Measurements from ENCODE around the gene DERL2. TPM values are rescaled to one million over a fixed set of nuclear protein-coding genes. Genes with fewer than 3 reads are reported as not detected.

DERL2 gene
- total and polyA plus RNA-seq, 4 donors: 39.3 to 104 (median 62.8) TPM

DNA sequence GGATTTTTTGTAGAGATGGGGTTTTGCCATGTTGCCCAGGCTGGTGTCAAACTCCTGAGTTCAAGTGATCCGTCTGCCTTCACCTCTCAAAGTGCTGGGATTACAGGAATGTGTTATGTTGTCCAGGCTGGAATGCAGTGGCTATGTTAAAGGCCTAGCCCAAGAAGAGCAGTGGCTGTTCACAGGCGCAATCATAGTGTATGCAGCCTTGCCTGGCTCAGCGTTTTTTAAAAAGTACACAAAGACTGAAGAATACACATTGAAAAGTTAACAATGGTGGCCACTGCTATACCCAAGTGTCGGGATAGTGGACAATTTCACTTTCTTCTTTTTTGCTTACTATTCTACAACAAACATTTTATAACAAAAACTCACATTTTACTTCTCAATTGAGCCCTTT, 7.0 kb downstream of the DERL2 start:
- no peaks in the 10 kb centered on the region for H3K9me3 ChIP-seq (ENCODE audit: control insufficient read depth in 4 of 4, insufficient read depth in 3 of 4, low read length in 3 of 4)
- H3K27ac ChIP-seq (ENCODE audit: low read depth in 1 of 2, low read length in 1 of 2): no peak overlapping the region
- no peaks in the 10 kb centered on the region for H3K4me1 ChIP-seq (ENCODE audit: control insufficient read depth in 5 of 5, insufficient read depth in 5 of 5, low read length in 5 of 5)
- no peak overlapping the region for H3K4me3 ChIP-seq
- H3K9ac ChIP-seq (ENCODE audit: insufficient read depth in 1 of 2, low read length in 2 of 2): no peak overlapping the region
- no peaks in the 10 kb centered on the region for H3K27me3 ChIP-seq (ENCODE audit: control insufficient read depth in 3 of 3, insufficient read depth in 3 of 3, low read length in 2 of 3)
- ATAC-seq (ENCODE audit: insufficient read depth, low FRiP score) (no peak), DNase-seq (no peak)
- peaks cover 31 to 71% (median 41%) of the 10 kb centered on the region in 4 donors for H3K36me3 ChIP-seq (ENCODE audit: control insufficient read depth in 4 of 4, insufficient read depth in 4 of 4, low read length in 4 of 4)
- WGBS, 2 donors: 95 to 97% methylated on average over 4 of the region's 4 CpGs
- TF ChIP-seq, protein P1, sequence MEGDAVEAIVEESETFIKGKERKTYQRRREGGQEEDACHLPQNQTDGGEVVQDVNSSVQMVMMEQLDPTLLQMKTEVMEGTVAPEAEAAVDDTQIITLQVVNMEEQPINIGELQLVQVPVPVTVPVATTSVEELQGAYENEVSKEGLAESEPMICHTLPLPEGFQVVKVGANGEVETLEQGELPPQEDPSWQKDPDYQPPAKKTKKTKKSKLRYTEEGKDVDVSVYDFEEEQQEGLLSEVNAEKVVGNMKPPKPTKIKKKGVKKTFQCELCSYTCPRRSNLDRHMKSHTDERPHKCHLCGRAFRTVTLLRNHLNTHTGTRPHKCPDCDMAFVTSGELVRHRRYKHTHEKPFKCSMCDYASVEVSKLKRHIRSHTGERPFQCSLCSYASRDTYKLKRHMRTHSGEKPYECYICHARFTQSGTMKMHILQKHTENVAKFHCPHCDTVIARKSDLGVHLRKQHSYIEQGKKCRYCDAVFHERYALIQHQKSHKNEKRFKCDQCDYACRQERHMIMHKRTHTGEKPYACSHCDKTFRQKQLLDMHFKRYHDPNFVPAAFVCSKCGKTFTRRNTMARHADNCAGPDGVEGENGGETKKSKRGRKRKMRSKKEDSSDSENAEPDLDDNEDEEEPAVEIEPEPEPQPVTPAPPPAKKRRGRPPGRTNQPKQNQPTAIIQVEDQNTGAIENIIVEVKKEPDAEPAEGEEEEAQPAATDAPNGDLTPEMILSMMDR (IDR thresholded peaks at IDR 0.05; ENCODE audit: control extremely low read depth, extremely low read depth): no peak

DNA sequence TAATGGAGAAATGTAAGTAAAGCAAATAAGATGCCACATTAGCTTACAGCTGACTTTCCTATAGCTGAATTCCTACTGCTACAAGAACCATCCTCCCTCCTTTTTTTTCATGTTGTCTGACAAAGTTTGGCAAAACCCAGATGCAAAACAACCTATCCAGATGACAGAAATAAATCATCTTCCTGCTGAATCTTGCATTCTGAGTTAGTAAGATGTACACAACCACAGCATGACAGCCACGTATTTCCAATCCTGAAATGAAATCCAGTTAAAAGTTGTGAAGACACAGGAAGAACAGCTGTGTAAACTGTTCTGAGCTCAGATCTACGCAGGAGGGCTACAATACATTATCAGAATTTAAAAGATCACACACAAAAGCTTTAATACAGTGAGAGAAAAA, 12.1 kb downstream of the DERL2 start:
- peaks cover 20 to 49% (median 26%) of the 10 kb centered on the region in 4 donors for H3K36me3 ChIP-seq (ENCODE audit: control insufficient read depth in 4 of 4, insufficient read depth in 4 of 4, low read length in 4 of 4)
- WGBS, 2 donors: 94 to 95% methylated on average over 2 of the region's 2 CpGs
- no peaks in the 10 kb centered on the region for H3K4me1 ChIP-seq (ENCODE audit: control insufficient read depth in 5 of 5, insufficient read depth in 5 of 5, low read length in 5 of 5)
- H3K9ac ChIP-seq (ENCODE audit: insufficient read depth in 1 of 2, low read length in 2 of 2): no peak overlapping the region
- no peak overlapping the region for H3K27ac ChIP-seq (ENCODE audit: low read depth in 1 of 2, low read length in 1 of 2)
- DNase-seq (no peak), ATAC-seq (ENCODE audit: insufficient read depth, low FRiP score) (no peak)
- H3K9me3 ChIP-seq (ENCODE audit: control insufficient read depth in 4 of 4, insufficient read depth in 3 of 4, low read length in 3 of 4): no peaks in the 10 kb centered on the region
- no peak overlapping the region for H3K4me3 ChIP-seq
- TF ChIP-seq, protein P1 (IDR thresholded peaks at IDR 0.05; ENCODE audit: control extremely low read depth, extremely low read depth): no peak
- no peaks in the 10 kb centered on the region for H3K27me3 ChIP-seq (ENCODE audit: control insufficient read depth in 3 of 3, insufficient read depth in 3 of 3, low read length in 2 of 3)

DNA sequence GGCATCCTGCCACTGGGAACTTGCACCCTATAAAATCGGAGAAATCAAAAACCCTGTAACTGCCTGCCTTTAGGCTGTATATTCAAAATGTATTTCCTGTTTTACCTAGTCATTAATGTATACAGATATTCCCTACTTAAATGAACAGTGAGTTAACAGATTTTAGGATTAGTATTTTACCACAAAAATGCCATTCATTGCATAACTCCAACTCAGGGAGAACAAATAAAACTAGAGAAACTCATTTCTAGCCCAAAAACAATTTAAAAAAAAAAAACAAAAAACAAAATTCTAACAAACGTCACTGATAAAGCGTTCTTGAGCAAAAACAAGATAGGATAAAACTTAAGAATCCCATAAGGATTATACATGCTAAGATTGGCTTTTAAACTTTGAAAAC, 13.5 kb downstream of the DERL2 start:
- ATAC-seq (ENCODE audit: insufficient read depth, low FRiP score): no peak

More for the DNA sequence above, 13.5 kb downstream of the DERL2 start:
- no peak overlapping the region for H3K27ac ChIP-seq (ENCODE audit: low read depth in 1 of 2, low read length in 1 of 2)
- TF ChIP-seq, protein P1 (IDR thresholded peaks at IDR 0.05; ENCODE audit: control extremely low read depth, extremely low read depth): no peak
- H3K4me1 ChIP-seq (ENCODE audit: control insufficient read depth in 5 of 5, insufficient read depth in 5 of 5, low read length in 5 of 5): peaks cover 0 to 1% (median 0%) of the 10 kb centered on the region in 5 donors
- peaks cover 9 to 36% (median 15%) of the 10 kb centered on the region in 4 donors for H3K36me3 ChIP-seq (ENCODE audit: control insufficient read depth in 4 of 4, insufficient read depth in 4 of 4, low read length in 4 of 4)
- DNase-seq: no peak
- no peak overlapping the region for H3K9ac ChIP-seq (ENCODE audit: insufficient read depth in 1 of 2, low read length in 2 of 2)
- 88 to 93% methylated on average over 3 of the region's 3 CpGs for WGBS, 2 donors
- no peaks in the 10 kb centered on the region for H3K27me3 ChIP-seq (ENCODE audit: control insufficient read depth in 3 of 3, insufficient read depth in 3 of 3, low read length in 2 of 3)
- H3K9me3 ChIP-seq (ENCODE audit: control insufficient read depth in 4 of 4, insufficient read depth in 3 of 4, low read length in 3 of 4): no peaks in the 10 kb centered on the region
- H3K4me3 ChIP-seq: no peak overlapping the region

Measured in lung (tissue), 12 donors.